GM12892 (cell line): ENCODE data around the gene BRD3OS.

Experiments used
- POLR2A ChIP-seq: IDR thresholded peaks from 2 replicates; pipeline ENCODE4 v1.6.1; 2011; ENCODE audit warnings: low read depth, low read length, control low read depth
- POLR2AphosphoS5 ChIP-seq: IDR thresholded peaks from 2 replicates; pipeline ENCODE4 v1.6.1; 2011; ENCODE audit warnings: low read depth, low read length, control low read depth
- TAF1 ChIP-seq: IDR thresholded peaks from 2 replicates; pipeline ENCODE4 v1.6.1; 2011; ENCODE audit warnings: low read depth, mild to moderate bottlenecking, control low read depth, low read length, borderline replicate concordance

DNA sequence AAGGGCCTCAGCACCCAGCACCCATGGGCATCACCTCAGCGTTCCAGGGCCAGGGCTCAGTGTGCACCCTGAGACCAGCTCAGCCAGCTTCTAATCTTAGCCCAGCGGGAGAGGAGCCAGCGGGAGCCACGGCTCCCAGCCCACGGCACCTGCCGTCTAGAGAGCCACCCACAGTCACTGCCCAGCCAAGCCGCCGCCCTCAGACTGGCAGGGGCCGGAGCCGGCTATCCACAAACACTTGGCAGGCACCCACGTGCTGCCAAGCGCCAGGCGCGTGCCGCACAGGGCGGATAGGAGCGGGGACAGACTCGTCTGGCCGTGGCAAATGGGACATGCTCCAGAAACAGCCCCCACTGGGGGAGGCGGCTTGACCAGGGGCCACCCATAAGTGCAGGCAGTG is 24.0 kb downstream of the BRD3OS start:
- TF ChIP-seq POLR2A (no peak), POLR2AphosphoS5 (no peak), TAF1 (no peak)
